HepG2 (cell line): ENCODE results near the gene CTBP1. TPM values are rescaled to one million over a fixed set of nuclear protein-coding genes. Genes with fewer than 3 reads are reported as not detected.

Experiments
- ARNT ChIP-seq: fragments of 450-650 bp; IDR thresholded peaks from 2 replicates; pipeline ENCODE4 v1.6.1; 2017
- DMAP1 ChIP-seq: IDR thresholded peaks from 2 replicates; pipeline ENCODE4 v1.6.1; 2016
- EZH2 ChIP-seq: conservative IDR thresholded peaks from 2 replicates; pipeline ENCODE4 v1.6.1; 2012; ENCODE audit warnings: mild to moderate bottlenecking, low read depth, low read length, moderate library complexity
- FOXO1 ChIP-seq: sonication (generic); formaldehyde crosslinking; IDR thresholded peaks from 2 replicates; pipeline ENCODE4 v1.4.0; 2020; ENCODE audit warnings: missing genetic modification reagents
- GTF3A ChIP-seq: sonication (generic); formaldehyde crosslinking; conservative IDR thresholded peaks from 2 replicates; pipeline ENCODE4 v1.4.0; 2020; ENCODE audit warnings: mild to moderate bottlenecking, missing genetic modification reagents
- MTF2 ChIP-seq: sonication (generic); formaldehyde crosslinking; IDR thresholded peaks from 2 replicates; pipeline ENCODE4 v1.5.0; 2020; ENCODE audit warnings: missing genetic modification reagents, borderline replicate concordance
- NFE2L1 ChIP-seq: sonication (generic); formaldehyde crosslinking; IDR thresholded peaks from 2 replicates; pipeline ENCODE4 v1.4.0; 2020; ENCODE audit warnings: missing genetic modification reagents, mild to moderate bottlenecking, borderline replicate concordance
- PHF21A ChIP-seq: sonication (generic); formaldehyde crosslinking; IDR thresholded peaks from 2 replicates; pipeline ENCODE4 v1.5.0; 2020; ENCODE audit warnings: mild to moderate bottlenecking, missing genetic modification reagents
- POLR2AphosphoS2 ChIP-seq: IDR thresholded peaks from 2 replicates; pipeline ENCODE4 v1.6.1; 2011; ENCODE audit warnings: low read depth, low read length, improper control_type of control experiment
- SAFB2 ChIP-seq: sonication (generic); formaldehyde crosslinking; IDR thresholded peaks from 2 replicates; pipeline ENCODE4 v1.5.1; 2020; ENCODE audit warnings: missing genetic modification reagents, low read depth, mild to moderate bottlenecking, borderline replicate concordance
- SIN3B ChIP-seq: fragments of 150-350 bp; IDR thresholded peaks from 2 replicates; pipeline ENCODE4 v1.6.1; 2014; ENCODE audit warnings: low read length
- SP2 ChIP-seq: sonication (generic); formaldehyde crosslinking; IDR thresholded peaks from 2 replicates; pipeline ENCODE4 v1.5.1; 2020; ENCODE audit warnings: mild to moderate bottlenecking, missing genetic modification reagents
- SRY ChIP-seq: sonication (generic); formaldehyde crosslinking; IDR thresholded peaks from 2 replicates; pipeline ENCODE4 v1.8.0; 2022; ENCODE audit warnings: mild to moderate bottlenecking, missing genetic modification reagents
- SUZ12 ChIP-seq: fragments of 150-350 bp; IDR thresholded peaks from 2 replicates; pipeline ENCODE4 v1.6.1; 2014; ENCODE audit warnings: low read depth, low read length
- TMF1 ChIP-seq: sonication (generic); formaldehyde crosslinking; IDR thresholded peaks from 2 replicates; pipeline ENCODE4 v1.8.1; 2022; ENCODE audit warnings: low read depth, missing genetic modification reagents
- U2AF1 ChIP-seq: fragments of 200-400 bp; formaldehyde crosslinking; optimal IDR thresholded peaks from 2 replicates; pipeline ENCODE3; 2017; ENCODE audit warnings: mild to moderate bottlenecking, low read depth, low read length
- ZFY ChIP-seq: sonication (generic); formaldehyde crosslinking; IDR thresholded peaks from 2 replicates; pipeline ENCODE4 v1.4.0; 2020; ENCODE audit warnings: missing genetic modification reagents
- ZNF205 ChIP-seq: IDR thresholded peaks from 2 replicates; pipeline ENCODE4 v1.6.1; 2018; ENCODE audit warnings: missing biosample characterization, missing genetic modification reagents
- ZNF549 ChIP-seq: sonication (generic); formaldehyde crosslinking; IDR thresholded peaks from 2 replicates; pipeline ENCODE4 v1.5.0; 2020; ENCODE audit warnings: missing genetic modification reagents
- ZNF605 ChIP-seq: sonication (generic); formaldehyde crosslinking; IDR thresholded peaks from 2 replicates; pipeline ENCODE4 v1.8.0; 2022; ENCODE audit warnings: mild to moderate bottlenecking, missing genetic modification reagents
- ZNF616 ChIP-seq: sonication (generic); formaldehyde crosslinking; IDR thresholded peaks from 2 replicates; pipeline ENCODE4 v1.5.0; 2020; ENCODE audit warnings: low read depth, mild to moderate bottlenecking, missing genetic modification reagents
- ZNF672 ChIP-seq: sonication (generic); formaldehyde crosslinking; IDR thresholded peaks from 2 replicates; pipeline ENCODE4 v1.8.1; 2022; ENCODE audit warnings: missing genetic modification reagents
- ZNF674 ChIP-seq: sonication (generic); formaldehyde crosslinking; IDR thresholded peaks from 2 replicates; pipeline ENCODE4 v1.5.0; 2020; ENCODE audit warnings: low read depth, mild to moderate bottlenecking, missing genetic modification reagents
- ZNF768 ChIP-seq: sonication (generic); formaldehyde crosslinking; IDR thresholded peaks from 2 replicates; pipeline ENCODE4 v1.4.0; 2020; ENCODE audit warnings: missing genetic modification reagents
- ZNF792 ChIP-seq: IDR thresholded peaks from 2 replicates; pipeline ENCODE4 v1.6.1; 2016
- polyA plus RNA-seq, 8 experiments: library from polyadenylated mRNA; depleted of rRNA in 3 of 8; stranded (reverse) in 7 of 8; unstranded in 1 of 8; fragments of >200 nt; fragmentation: Illumina TruSeq in 4 of 8; extraction: Trizol in 4 of 8; gene quantifications; 2 replicates each; pipeline versions ENCODE4 v1.2.1 to v1.2.3, GENCODE V29; 2011 to 2016; ENCODE audit warnings: low read depth in 4 of 8, missing spikeins in 1 of 8, mixed read lengths in 1 of 8; ENCODE audit not compliant: insufficient read depth in 1 of 8
- total RNA-seq, 5 experiments: library from RNA; depleted of rRNA; stranded (reverse); fragments of >200 nt; fragmentation: Illumina TruSeq; extraction: Trizol; gene quantifications; 2 replicates each; pipeline ENCODE4 v1.2.3, GENCODE V29; 2016; ENCODE audit warnings: low read depth in 1 of 5
- TF ChIP-seq, protein P1 (sequence below): sonication (generic); formaldehyde crosslinking; IDR thresholded peaks from 2 replicates; pipeline ENCODE4 v1.5.1; 2020; ENCODE audit warnings: missing genetic modification reagents, mild to moderate bottlenecking, borderline replicate concordance
- TF ChIP-seq, protein P2 (sequence below): sonication (generic); formaldehyde crosslinking; conservative IDR thresholded peaks from 2 replicates; pipeline ENCODE4 v1.8.0; 2022; ENCODE audit warnings: low read depth, missing genetic modification reagents
- TF ChIP-seq, protein P3 (sequence below): sonication (generic); formaldehyde crosslinking; IDR thresholded peaks from 2 replicates; pipeline ENCODE4 v1.9.0; 2022; ENCODE audit warnings: low read depth, missing genetic modification reagents

CTBP1 gene
- total and polyA plus RNA-seq, 2 of the 13 experiments (the other 11 are each of a cell fraction or from before 2014, with no cell fraction given), result 78.5 to 112 TPM

DNA sequence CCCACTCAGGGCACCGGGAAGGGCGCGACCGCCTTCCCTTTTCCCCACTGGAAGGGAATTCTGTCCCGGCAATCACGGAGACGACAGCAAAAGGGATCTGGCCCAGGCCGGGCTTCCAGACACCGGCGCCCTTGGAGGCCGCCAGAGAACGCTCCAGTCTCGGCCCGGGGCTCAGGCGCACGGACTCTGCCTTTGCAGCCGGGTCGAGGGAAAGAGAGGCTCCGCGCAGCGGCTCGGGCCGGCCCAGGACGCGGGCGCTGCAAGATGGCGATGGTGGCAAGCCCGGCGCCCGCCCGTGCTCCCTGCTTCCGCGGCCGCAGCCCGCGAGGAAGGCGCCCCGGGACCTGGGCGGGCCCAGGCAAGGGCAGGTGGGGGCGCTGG lies 1.1 kb downstream of the CTBP1 start (continued):
- no peak for TF ChIP-seq MTF2 (CRISPR knock-in tag)
- TF ChIP-seq ZNF792 (CRISPR knock-in tag), result no peak
- no peak for TF ChIP-seq TMF1
- TF ChIP-seq SP2 (CRISPR knock-in tag), result no peak
- no peak for TF ChIP-seq SUZ12
- no peak for TF ChIP-seq ZNF616
- no peak for TF ChIP-seq ARNT
- 0 out of 2 replicates have a peak, but pooled peaks have one; percentile 28 for TF ChIP-seq ZNF674
- TF ChIP-seq POLR2AphosphoS2, result no peak
- TF ChIP-seq SAFB2 (CRISPR knock-in tag), result no peak
- TF ChIP-seq SIN3B, result no peak
- TF ChIP-seq, protein P1, sequence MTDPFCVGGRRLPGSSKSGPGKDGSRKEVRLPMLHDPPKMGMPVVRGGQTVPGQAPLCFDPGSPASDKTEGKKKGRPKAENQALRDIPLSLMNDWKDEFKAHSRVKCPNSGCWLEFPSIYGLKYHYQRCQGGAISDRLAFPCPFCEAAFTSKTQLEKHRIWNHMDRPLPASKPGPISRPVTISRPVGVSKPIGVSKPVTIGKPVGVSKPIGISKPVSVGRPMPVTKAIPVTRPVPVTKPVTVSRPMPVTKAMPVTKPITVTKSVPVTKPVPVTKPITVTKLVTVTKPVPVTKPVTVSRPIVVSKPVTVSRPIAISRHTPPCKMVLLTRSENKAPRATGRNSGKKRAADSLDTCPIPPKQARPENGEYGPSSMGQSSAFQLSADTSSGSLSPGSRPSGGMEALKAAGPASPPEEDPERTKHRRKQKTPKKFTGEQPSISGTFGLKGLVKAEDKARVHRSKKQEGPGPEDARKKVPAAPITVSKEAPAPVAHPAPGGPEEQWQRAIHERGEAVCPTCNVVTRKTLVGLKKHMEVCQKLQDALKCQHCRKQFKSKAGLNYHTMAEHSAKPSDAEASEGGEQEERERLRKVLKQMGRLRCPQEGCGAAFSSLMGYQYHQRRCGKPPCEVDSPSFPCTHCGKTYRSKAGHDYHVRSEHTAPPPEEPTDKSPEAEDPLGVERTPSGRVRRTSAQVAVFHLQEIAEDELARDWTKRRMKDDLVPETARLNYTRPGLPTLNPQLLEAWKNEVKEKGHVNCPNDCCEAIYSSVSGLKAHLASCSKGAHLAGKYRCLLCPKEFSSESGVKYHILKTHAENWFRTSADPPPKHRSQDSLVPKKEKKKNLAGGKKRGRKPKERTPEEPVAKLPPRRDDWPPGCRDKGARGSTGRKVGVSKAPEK (CRISPR knock-in tag), result no peak
- TF ChIP-seq PHF21A, result peak; percentile 22; the same call in 1 of the 2 replicates
- TF ChIP-seq, protein P2, sequence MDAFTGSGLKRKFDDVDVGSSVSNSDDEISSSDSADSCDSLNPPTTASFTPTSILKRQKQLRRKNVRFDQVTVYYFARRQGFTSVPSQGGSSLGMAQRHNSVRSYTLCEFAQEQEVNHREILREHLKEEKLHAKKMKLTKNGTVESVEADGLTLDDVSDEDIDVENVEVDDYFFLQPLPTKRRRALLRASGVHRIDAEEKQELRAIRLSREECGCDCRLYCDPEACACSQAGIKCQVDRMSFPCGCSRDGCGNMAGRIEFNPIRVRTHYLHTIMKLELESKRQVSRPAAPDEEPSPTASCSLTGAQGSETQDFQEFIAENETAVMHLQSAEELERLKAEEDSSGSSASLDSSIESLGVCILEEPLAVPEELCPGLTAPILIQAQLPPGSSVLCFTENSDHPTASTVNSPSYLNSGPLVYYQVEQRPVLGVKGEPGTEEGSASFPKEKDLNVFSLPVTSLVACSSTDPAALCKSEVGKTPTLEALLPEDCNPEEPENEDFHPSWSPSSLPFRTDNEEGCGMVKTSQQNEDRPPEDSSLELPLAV (CRISPR knock-in tag), result no peak
- no peak for TF ChIP-seq ZNF549 (CRISPR knock-in tag)
- no peak for TF ChIP-seq ZNF205 (CRISPR knock-in tag)
- no peak for TF ChIP-seq ZFY (CRISPR knock-in tag)
- TF ChIP-seq DMAP1 (CRISPR knock-in tag), result 0 out of 2 replicates have a peak, but pooled peaks have one; percentile 11
- TF ChIP-seq ZNF672 (CRISPR knock-in tag), result no peak
- no peak for TF ChIP-seq EZH2
- peak; percentile 32; the same call in 1 of the 2 replicates for TF ChIP-seq SRY (CRISPR knock-in tag)
- TF ChIP-seq, protein P3, sequence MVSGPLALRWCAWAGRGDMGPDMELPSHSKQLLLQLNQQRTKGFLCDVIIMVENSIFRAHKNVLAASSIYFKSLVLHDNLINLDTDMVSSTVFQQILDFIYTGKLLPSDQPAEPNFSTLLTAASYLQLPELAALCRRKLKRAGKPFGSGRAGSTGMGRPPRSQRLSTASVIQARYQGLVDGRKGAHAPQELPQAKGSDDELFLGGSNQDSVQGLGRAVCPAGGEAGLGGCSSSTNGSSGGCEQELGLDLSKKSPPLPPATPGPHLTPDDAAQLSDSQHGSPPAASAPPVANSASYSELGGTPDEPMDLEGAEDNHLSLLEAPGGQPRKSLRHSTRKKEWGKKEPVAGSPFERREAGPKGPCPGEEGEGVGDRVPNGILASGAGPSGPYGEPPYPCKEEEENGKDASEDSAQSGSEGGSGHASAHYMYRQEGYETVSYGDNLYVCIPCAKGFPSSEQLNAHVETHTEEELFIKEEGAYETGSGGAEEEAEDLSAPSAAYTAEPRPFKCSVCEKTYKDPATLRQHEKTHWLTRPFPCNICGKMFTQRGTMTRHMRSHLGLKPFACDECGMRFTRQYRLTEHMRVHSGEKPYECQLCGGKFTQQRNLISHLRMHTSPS (CRISPR knock-in tag), result no peak
- TF ChIP-seq NFE2L1 (CRISPR knock-in tag), result no peak
- TF ChIP-seq ZNF605 (CRISPR knock-in tag), result no peak
- TF ChIP-seq U2AF1, result no peak
- no peak for TF ChIP-seq GTF3A
- TF ChIP-seq FOXO1 (CRISPR knock-in tag), result no peak
- TF ChIP-seq ZNF768 (CRISPR knock-in tag), result peak; percentile 6; the same call in 1 of the 2 replicates
